ENCODE results near the gene PCDH15. TPM values are rescaled to one million over a fixed set of nuclear protein-coding genes. Genes with fewer than 3 reads are reported as not detected.

The PCDH15 gene
- total RNA-seq, 1 donor from 2014 or later, result 0.05 TPM

GRCh38 chr10:54120806-54121205, 680.2 kb downstream of the PCDH15 start:
- H3K4me1 Mint-ChIP-seq (ENCODE audit: unreplicated experiment), result no peaks in the 10 kb centered on the region
- H3K9me3 Mint-ChIP-seq (ENCODE audit: unreplicated experiment), result no peaks in the 10 kb centered on the region
- DNase-seq (ENCODE audit: low spot score), result no peak
- TF ChIP-seq CTCF (IDR thresholded peaks at IDR 0.05; ENCODE audit: unreplicated experiment), result no peak
- H3K27me3 Mint-ChIP-seq (ENCODE audit: unreplicated experiment), result peaks cover 2% of the 10 kb centered on the region
- no peak overlapping the region for H3K4me3 Mint-ChIP-seq (ENCODE audit: unreplicated experiment)
- H3K27ac Mint-ChIP-seq (ENCODE audit: unreplicated experiment), result no peak overlapping the region
- H3K36me3 Mint-ChIP-seq (ENCODE audit: low read depth, unreplicated experiment), result no peaks in the 10 kb centered on the region

GRCh38 chr10:54108961-54109360, 692.1 kb downstream of the PCDH15 start:
- no peak for TF ChIP-seq CTCF (IDR thresholded peaks at IDR 0.05; ENCODE audit: unreplicated experiment)
- Mint-ChIP-seq H3K27ac (ENCODE audit: unreplicated experiment) (no peak overlapping the region), H3K9me3 (ENCODE audit: unreplicated experiment) (no peaks in the 10 kb centered on the region), H3K36me3 (ENCODE audit: low read depth, unreplicated experiment) (no peaks in the 10 kb centered on the region), H3K27me3 (ENCODE audit: unreplicated experiment) (no peaks in the 10 kb centered on the region), H3K4me1 (ENCODE audit: unreplicated experiment) (no peaks in the 10 kb centered on the region), H3K4me3 (ENCODE audit: unreplicated experiment) (no peak overlapping the region)
- DNase-seq (ENCODE audit: low spot score), result no peak

GRCh38 chr10:54096892-54097291, 704.1 kb downstream of the PCDH15 start:
- Mint-ChIP-seq H3K27me3 (ENCODE audit: unreplicated experiment) (no peaks in the 10 kb centered on the region), H3K36me3 (ENCODE audit: low read depth, unreplicated experiment) (no peaks in the 10 kb centered on the region), H3K4me3 (ENCODE audit: unreplicated experiment) (no peak overlapping the region), H3K4me1 (ENCODE audit: unreplicated experiment) (no peaks in the 10 kb centered on the region), H3K9me3 (ENCODE audit: unreplicated experiment) (no peaks in the 10 kb centered on the region), H3K27ac (ENCODE audit: unreplicated experiment) (no peak overlapping the region)
- DNase-seq (ENCODE audit: low spot score), result no peak
- TF ChIP-seq CTCF (IDR thresholded peaks at IDR 0.05; ENCODE audit: unreplicated experiment), result no peak

GRCh38 chr10:54094321-54094720, 706.7 kb downstream of the PCDH15 start:
- H3K4me3 Mint-ChIP-seq (ENCODE audit: unreplicated experiment), result no peak overlapping the region

GRCh38 chr10:54091237-54091636, 709.8 kb downstream of the PCDH15 start:
- Mint-ChIP-seq H3K27ac (ENCODE audit: unreplicated experiment) (no peak overlapping the region), H3K36me3 (ENCODE audit: low read depth, unreplicated experiment) (no peaks in the 10 kb centered on the region), H3K27me3 (ENCODE audit: unreplicated experiment) (no peaks in the 10 kb centered on the region), H3K4me3 (ENCODE audit: unreplicated experiment) (no peak overlapping the region), H3K4me1 (ENCODE audit: unreplicated experiment) (no peaks in the 10 kb centered on the region), H3K9me3 (ENCODE audit: unreplicated experiment) (no peaks in the 10 kb centered on the region)
- no peak for DNase-seq (ENCODE audit: low spot score)
- no peak for TF ChIP-seq CTCF (IDR thresholded peaks at IDR 0.05; ENCODE audit: unreplicated experiment)

More at GRCh38 chr10:54094321-54094720, 706.7 kb downstream of the PCDH15 start:
- Mint-ChIP-seq H3K27me3 (ENCODE audit: unreplicated experiment) (no peaks in the 10 kb centered on the region), H3K27ac (ENCODE audit: unreplicated experiment) (no peak overlapping the region), H3K9me3 (ENCODE audit: unreplicated experiment) (no peaks in the 10 kb centered on the region), H3K4me1 (ENCODE audit: unreplicated experiment) (no peaks in the 10 kb centered on the region), H3K36me3 (ENCODE audit: low read depth, unreplicated experiment) (no peaks in the 10 kb centered on the region)
- no peak for DNase-seq (ENCODE audit: low spot score)
- no peak for TF ChIP-seq CTCF (IDR thresholded peaks at IDR 0.05; ENCODE audit: unreplicated experiment)
